SKM-1 (cell line): Measurements from ENCODE around the gene SRRM2.

Experiments
- DNase-seq: peaks from one replicate; lab custom pipeline; 2025; ENCODE audit not compliant: unreplicated experiment; lab: John Stamatoyannopoulos, UW

The SRRM2 gene

DNA sequence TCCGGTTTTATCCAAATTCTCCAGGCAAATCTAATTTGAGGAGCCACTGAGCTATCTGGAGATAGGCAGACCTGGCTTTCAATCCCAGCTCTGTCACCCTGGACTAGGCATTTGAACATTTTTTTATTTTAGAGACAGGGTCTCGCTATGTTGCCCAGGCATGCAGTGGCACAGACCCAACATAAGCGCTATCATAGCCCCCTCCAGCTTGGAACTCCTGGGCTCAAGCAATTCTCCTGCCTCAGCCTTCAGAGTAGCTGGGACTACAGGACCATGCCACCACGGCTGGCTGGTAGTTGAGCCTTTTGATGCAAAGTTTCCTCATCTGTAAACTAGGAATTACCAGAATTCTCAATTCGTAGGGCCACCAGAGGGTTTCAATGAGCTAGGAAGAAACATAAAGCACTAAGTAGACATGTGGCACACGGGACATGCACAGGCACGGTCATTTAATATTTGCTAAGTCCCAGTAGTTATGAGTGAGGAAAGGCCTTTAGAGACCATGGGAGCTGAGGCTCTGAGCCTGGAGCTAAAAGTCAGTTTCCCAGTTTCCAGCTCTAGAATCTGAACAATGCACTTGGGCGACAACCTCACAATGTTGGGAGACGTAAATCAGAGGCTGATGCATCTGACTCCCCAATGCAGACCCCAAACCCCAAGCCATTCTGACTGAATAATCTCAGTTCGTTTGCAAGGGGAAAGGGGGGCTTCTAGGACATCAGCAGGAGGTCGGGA is 23.5 kb downstream of the SRRM2 start:
- no peak for DNase-seq

DNA sequence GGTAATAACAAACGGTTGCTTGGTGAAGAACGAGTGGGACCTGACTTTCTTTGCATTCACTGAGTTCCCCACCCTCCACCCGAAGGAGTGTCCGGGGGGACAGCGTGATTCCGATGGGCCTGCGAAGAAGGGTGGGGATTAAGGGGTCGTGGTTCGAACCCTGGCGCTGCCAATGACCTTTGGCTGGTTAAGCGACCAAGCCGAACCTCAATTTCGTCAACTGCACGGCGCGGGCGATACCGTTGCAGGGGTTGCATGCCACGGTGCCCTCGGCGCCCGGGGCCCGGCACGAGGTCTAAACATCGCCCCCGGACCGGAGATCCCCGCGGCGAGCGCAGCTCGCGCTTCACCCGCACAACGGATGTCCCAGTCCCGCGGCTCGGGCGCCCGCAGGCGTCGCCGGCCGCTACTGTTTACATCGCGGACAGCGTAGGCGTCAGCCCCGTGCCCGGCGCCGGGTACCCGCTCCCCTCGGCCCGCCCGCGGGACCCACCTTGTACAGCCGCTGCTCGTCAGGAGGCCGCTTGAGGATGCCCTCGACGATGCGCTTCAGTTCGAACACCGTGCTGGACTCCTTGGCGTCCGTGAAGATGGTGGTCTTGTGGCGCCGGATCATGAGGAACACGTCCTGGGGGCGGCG is 24.2 kb downstream of the SRRM2 start:
- no peak for DNase-seq

DNA sequence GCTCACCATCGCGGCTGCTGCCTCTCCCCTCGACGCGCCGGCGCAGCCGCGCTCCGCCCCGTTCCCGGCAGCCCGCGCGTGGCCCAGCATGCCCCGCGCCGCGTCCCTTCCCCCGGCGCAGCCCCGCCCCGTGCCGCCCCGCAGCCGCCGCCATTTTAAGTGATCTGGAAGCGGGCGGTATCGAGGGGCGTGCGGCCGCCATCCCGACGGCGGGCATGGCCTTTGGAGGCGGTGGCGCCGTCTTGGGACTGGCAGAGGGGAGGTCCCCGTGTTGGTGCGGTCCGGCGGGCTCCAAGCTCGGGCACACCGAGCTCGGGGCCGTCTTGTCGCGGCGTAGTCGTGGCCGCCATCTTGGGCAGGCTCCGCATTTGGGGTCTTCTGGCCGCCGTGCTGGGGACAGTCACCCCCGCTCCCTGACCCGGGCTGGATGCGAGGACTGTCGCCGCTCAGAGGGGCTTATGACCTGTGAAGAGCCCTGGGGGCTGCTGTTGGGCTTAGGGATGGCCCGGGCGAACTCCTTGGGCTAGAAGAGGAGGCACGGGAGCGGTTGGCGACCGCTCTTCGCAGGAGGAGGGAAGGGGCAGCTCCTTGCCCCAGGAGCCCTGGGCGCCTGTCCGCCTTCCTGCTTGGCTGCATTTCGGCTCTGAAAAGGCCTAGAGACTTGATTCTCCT is 24.9 kb downstream of the SRRM2 start, which contains the start of gene ELOB:
ELOB (minus strand) TSS at position 50 of the 672 bp plus-strand sequence; CDS start at position 9, 41 bp downstream.
- DNase-seq: peak; percentile 54

- DNase-seq: no peak
These were observed 25.6 kb downstream of the SRRM2 start for GRCh38 chr16:2777903-2778629.

DNA sequence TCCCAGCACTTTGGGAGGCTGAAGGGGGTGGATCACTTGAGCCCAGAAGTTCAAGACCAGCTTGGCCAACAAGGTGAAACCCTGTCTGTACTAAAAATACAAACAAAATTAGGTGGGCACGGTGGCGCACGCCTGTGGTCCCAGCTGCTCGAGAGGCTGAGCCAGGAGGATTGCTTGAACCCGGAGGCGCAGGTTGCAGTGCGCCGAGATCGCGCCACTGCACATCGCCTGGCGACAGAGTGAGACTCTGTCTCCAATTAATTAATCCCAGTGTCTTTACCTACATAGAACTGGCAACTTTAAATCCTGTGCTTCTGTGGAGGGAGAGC is 26.2 kb downstream of the SRRM2 start:
- no peak for DNase-seq

- DNase-seq: no peak
These were observed 26.9 kb downstream of the SRRM2 start for GRCh38 chr16:2779151-2779920.

- no peak for DNase-seq
These were observed 27.8 kb downstream of the SRRM2 start for GRCh38 chr16:2779978-2780898.

DNA sequence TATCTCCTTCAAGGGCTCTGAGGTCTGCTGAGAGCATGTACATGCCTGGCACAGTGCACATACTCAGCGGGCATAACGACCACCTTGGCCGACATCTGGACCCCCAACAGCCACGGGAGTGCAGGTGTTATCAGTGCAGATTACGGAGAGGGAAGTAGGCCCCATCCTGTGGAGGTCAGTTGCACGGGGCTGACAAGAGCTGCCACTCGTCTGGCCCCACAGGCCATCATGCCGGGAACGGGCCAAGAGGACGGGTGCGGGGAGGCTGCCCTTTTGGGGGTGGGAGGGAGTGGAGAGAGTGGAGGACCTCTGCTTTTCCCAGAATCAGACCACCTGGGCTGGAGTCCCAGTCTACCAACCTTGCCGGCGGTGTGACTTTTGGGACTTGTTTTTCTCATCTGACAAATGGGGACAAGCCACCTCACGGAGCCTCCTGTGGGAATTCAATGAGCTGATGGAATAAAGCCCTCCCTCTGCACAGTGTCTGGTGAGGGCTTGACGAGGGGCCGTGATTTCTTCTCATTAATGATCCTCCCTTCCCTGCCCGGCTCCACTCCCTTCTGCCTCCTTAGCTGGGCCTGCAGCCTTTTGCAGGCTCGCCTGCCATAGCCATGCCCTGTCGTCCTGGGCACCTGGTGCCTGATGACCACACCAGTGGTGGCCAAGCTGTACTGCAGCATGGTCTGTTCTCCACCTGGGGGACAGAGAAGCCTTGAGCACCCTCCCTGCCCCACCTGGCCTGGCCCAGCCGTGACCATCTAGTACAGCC is 30.3 kb downstream of the SRRM2 start:
- DNase-seq: no peak

DNA sequence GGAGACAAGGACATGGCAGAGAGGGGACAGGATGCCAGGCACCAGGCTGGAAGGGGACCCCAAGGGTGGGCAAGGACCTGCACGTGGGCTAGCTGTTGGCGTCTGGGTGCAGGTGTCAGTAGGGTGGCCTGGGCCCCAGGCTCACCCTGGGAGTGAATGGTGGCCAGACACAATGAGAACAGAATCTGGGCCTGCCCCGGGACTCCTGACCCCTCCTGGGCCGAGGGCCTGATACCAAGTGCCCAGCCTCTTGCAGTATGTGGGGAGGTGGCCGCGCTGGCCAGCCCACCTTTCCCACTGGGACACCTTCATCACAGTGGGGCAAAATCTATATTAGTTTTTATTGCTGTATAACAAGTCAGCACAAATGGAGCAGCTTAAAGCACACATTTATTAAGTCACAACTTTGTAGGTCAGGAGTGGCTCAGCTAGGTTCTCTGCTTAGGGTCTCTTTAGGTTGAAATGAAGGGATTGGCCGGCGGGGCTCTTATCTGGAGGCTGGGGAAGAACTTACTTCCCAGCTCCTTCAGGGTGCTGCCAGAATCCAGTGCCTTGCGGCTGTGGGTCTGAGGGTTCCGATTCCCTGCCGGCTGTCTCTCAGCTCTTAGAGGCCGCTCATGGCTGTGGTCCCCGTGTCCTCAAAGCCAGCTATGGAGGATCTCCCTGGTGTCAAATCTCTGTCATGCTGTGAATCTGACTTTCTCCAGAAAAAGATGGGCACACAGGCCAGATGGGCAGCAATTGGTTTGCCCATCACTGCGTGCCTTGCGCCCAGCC is 31.3 kb downstream of the SRRM2 start:
- DNase-seq: no peak

GRCh38 chr16:2784358-2785100 is 32.1 kb downstream of the SRRM2 start:
- DNase-seq: no peak

DNA sequence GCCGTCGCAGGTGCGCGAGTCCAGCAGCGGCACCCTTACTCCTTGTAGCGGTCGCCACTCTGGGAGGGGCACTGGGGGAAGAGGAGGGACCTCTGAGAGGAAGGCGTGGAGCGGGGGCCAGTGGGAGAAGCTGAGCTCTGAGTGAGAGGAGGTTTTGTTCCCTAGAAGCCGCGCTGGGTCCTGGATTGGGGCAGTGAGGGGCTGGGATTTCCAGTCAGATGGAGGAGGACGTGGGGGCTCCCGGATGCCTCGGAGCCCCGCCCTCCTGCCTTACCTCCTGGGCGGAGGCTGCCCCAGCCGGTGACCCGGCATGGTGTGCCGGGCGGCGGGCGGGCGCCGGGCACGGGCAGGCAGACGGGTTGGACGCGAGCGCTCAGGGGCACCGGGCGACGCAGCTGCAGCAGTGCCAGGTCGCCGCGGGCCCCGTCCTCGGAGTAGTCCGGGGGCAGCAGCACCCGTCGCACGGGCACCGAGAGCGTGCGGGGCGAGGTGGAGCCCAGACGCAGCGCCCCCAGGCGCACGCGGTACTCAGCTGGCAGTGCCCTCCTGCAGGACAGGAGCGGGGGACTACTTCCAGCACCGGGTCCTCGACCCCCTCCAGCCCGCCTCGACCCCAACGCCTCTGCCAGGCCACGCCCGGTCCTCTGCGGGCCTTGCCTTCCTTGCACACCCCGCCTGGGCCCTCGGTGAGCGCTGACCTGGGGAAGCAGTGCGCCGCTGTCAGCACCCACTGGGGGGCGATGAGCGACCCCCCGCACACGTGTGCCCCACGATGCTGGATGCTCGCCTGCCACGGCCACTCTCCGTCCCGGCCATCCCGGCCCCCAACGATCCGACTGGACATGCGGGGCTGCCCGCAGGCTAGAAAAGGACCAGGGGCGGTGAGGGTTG is 32.9 kb downstream of the SRRM2 start:
- DNase-seq: no peak

DNA sequence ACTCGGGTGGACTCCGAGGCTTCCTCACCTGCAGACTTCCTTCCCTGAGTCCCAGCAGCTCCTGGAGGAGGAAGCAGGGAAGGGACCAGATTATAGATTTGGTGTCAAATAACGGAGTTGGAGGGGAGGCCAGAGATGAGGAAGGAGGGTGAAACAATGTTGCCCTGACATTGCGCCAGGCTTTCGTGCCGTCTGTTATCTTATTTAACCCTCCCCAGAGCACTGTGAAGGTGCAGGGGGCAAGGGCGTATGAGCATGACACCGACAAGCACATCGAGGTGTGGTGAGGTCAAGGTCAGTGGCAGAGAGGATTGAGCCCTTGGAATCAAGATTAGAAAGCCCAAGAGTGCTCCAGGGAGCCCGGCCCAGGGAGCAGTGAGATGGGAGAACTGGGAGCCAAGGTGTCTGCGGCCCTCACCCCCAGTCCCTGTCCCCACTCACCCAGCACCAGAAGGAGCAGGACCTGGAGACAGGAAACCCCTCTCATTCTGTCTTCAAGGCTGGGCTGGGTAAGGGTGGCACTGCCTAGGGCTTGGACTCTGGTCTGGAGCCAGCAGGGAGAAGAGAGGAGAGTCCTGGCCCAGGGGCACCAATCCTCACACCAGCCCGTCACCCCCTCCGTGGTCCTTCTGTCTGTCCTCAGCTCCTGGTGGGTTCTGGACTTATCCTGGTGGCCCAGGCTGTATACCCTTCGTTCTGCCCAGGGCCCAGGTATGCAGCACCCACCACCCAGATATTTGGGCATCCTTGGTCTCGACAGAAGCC is 33.8 kb downstream of the SRRM2 start:
- no peak for DNase-seq

DNA sequence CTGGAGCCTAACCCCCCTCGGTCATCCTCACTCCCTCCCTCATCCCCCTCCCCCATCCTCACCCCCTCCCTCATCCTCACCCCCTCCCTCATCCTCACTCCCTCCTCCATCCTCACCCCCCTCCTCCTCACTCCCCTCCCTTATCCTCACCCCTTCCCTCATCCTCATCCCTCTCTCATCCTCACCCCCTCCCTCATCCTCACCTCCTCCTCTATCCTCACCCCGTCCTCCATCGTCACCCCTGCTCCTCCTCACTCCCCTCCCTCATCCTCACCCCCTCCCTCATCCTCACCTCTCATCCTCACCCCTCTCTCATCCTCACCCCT is 34.4 kb downstream of the SRRM2 start:
- DNase-seq: no peak

DNA sequence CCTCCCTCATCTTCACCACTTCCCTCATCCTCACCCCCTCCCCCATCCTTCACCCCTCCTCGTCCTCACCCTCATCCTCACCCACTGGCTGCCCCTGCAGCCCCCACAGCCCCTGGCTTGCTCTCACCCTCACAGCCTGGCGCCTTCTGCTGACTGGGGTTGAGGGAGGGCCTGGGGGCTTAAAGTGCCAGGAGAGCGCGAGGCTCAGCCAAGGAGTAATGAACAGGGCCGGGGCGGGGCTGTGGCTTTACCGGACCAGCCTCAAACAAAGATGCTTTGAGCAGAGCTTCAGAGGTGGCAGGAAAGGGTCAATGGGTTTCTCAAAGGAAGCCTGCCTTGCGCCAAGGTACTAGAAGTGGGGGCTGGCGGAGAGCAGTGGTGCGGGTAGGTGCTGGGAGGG is 35.0 kb downstream of the SRRM2 start, which contains the start of gene PRSS33:
PRSS33 (minus strand) TSS at position 155 of the 400 bp plus-strand sequence. CDS start 1,013 bp downstream, outside the sequence.
- DNase-seq: no peak

- DNase-seq: no peak
These were observed 35.5 kb downstream of the SRRM2 start for GRCh38 chr16:2787961-2788360.

- no peak for DNase-seq
These were observed 38.2 kb downstream of the SRRM2 start for GRCh38 chr16:2790631-2791030.
